HL-60 (cell line): ENCODE measurements around the gene NFIB.

ENCODE experiments used
- DNase-seq, 2 experiments: peaks; one replicate each; pipeline ENCODE4 v3.0.0-alpha.2; 2010 to 2020; ENCODE audit warnings: low read depth in 1 of 2, low spot score in 1 of 2
- H3K27ac ChIP-seq: fragments of 250-450 bp; sonication (Bioruptor Pico); replicated peaks from 2 replicates; pipeline ENCODE4 v1.5.1; 2020; ENCODE audit warnings: mild to moderate bottlenecking, moderate library complexity
- H3K27me3 ChIP-seq: fragments of 250-450 bp; sonication (Bioruptor Pico); 2 replicates; pipeline ENCODE4 v1.5.1; 2021; ENCODE audit warnings: mild to moderate bottlenecking, moderate library complexity; ENCODE audit not compliant: insufficient read depth, poor library complexity, severe bottlenecking
- H3K4me3 ChIP-seq: replicated peaks from 2 replicates; pipeline ENCODE4 v1.5.1; 2011; ENCODE audit warnings: mild to moderate bottlenecking, control low read depth, low read length; ENCODE audit not compliant: insufficient read depth
- CTCF ChIP-seq: IDR thresholded peaks from one replicate; pipeline ENCODE4 v1.5.1; 2011; ENCODE audit warnings: low read length, control low read depth, inconsistent platforms; ENCODE audit not compliant: insufficient read depth
- GABPA ChIP-seq: IDR thresholded peaks from 2 replicates; pipeline ENCODE4 v1.6.1; 2012; ENCODE audit warnings: low read depth
- POLR2AphosphoS5 ChIP-seq: IDR thresholded peaks from 2 replicates; pipeline ENCODE4 v1.6.1; 2012; ENCODE audit warnings: low read depth
- REST ChIP-seq: IDR thresholded peaks from 2 replicates; pipeline ENCODE4 v1.6.1; 2012; ENCODE audit warnings: low read depth; ENCODE audit not compliant: insufficient replicate concordance
- SPI1 ChIP-seq: IDR thresholded peaks from 2 replicates; pipeline ENCODE4 v1.6.1; 2012; ENCODE audit warnings: low read depth, mild to moderate bottlenecking, borderline replicate concordance

NFIB gene

DNA sequence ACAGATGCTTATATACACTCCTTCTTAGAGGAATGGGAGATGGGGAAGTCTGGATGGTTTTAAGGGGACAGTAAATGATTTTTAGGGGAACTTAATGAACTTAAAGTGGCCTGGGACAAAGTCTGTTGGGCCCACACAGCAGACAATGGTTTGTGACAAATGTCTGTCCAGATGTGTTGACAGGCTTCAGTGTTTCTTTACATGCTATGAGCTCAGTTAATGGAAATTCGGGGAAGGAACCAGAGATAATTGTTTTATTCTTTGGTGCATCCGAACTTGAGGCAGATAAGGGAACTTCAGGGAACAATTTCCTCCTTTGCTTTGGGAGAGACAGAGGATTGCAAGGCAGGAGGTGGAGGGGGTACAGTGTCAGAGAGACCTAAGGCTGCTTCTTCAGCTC lies 52.3 kb downstream of the NFIB start:
- no peak for DNase-seq
- TF ChIP-seq GABPA (no peak), REST (no peak), SPI1 (no peak), CTCF (no peak), POLR2AphosphoS5 (no peak)

GRCh38 chr9:14260101-14260500 lies 53.8 kb downstream of the NFIB start:
- no peak for TF ChIP-seq CTCF
- TF ChIP-seq SPI1: no peak
- no peak for DNase-seq
- Histone ChIP-seq H3K27me3 (no peaks in the 10 kb centered on the region), H3K27ac (no peak overlapping the region), H3K4me3 (no peak overlapping the region)

More for the DNA sequence above, 52.3 kb downstream of the NFIB start:
- H3K4me3 ChIP-seq: no peak overlapping the region
- no peak overlapping the region for H3K27ac ChIP-seq
- no peaks in the 10 kb centered on the region for H3K27me3 ChIP-seq

GRCh38 chr9:14258660-14259239 lies 55.2 kb downstream of the NFIB start:
- Histone ChIP-seq H3K4me3 (no peak overlapping the region), H3K27me3 (no peaks in the 10 kb centered on the region), H3K27ac (no peak overlapping the region)
- TF ChIP-seq CTCF (no peak), REST (no peak)
- no peak for DNase-seq

DNA sequence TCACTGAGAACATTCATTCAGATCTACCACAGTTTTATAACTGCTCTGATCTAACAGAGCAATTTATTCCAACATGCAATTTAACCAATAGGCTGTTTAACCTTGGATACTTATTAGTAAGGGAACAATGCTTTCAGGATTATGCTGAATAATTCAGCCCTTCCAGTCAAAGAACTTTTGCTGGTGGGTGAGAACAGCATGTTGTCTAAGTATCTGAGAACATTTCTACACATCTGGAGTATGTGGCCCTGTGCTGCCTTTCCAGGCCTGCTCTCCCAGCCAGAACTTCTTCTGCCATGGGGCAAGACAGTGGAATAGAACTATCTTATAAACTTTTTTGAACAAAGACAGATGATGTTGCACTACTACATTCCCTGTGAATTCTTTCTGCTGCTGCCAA lies 55.8 kb downstream of the NFIB start:
- DNase-seq: no peak
- Histone ChIP-seq H3K27ac (no peak overlapping the region), H3K27me3 (no peaks in the 10 kb centered on the region), H3K4me3 (no peak overlapping the region)
- TF ChIP-seq CTCF: no peak
- no peak for TF ChIP-seq POLR2AphosphoS5
- no peak for TF ChIP-seq SPI1
